Effector memory CD8-positive, alpha-beta T cell (primary cell): Measurements from ENCODE around the gene HFM1.
A peak's percentile ranks its signal among the peaks of the same experiment; 100 is the strongest.

Source experiments
- ATAC-seq: fragments of 150-1000 bp; cut with Tn5 transposase; replicated peaks from 2 replicates; pipeline ENCODE4 v1.10.0; 2021; ENCODE audit warnings: mild to moderate bottlenecking, moderate library complexity
- DNase-seq, 3 experiments: peaks; one replicate each; pipeline ENCODE4 v3.0.0; 2021
- H3K27ac Mint-ChIP-seq, 2 donors: one replicate each; pipeline ENCODE4 v1.8.0; 2022; ENCODE audit warnings: mild to moderate bottlenecking in 2 of 2, mixed read lengths in 2 of 2, moderate library complexity in 2 of 2
- H3K27me3 Mint-ChIP-seq, 2 donors: one replicate each; pipeline ENCODE4 v1.8.0; 2022; ENCODE audit warnings: mixed read lengths in 2 of 2
- H3K36me3 Mint-ChIP-seq: one replicate; pipeline ENCODE4 v1.8.0; 2022; ENCODE audit warnings: mild to moderate bottlenecking, moderate library complexity, mixed read lengths; ENCODE audit not compliant: insufficient read depth
- H3K4me1 Mint-ChIP-seq, 2 donors: one replicate each; pipeline ENCODE4 v1.8.0; 2022; ENCODE audit warnings: low read depth in 2 of 2, mixed read lengths in 2 of 2
- H3K4me3 Mint-ChIP-seq, 2 donors: one replicate each; pipeline ENCODE4 v1.8.0; 2022; ENCODE audit warnings: mild to moderate bottlenecking in 2 of 2, mixed read lengths in 2 of 2, moderate library complexity in 2 of 2
- H3K9me3 Mint-ChIP-seq, 2 donors: one replicate each; pipeline ENCODE4 v1.8.0; 2022; ENCODE audit warnings: mixed read lengths in 2 of 2

Gene HFM1

DNA sequence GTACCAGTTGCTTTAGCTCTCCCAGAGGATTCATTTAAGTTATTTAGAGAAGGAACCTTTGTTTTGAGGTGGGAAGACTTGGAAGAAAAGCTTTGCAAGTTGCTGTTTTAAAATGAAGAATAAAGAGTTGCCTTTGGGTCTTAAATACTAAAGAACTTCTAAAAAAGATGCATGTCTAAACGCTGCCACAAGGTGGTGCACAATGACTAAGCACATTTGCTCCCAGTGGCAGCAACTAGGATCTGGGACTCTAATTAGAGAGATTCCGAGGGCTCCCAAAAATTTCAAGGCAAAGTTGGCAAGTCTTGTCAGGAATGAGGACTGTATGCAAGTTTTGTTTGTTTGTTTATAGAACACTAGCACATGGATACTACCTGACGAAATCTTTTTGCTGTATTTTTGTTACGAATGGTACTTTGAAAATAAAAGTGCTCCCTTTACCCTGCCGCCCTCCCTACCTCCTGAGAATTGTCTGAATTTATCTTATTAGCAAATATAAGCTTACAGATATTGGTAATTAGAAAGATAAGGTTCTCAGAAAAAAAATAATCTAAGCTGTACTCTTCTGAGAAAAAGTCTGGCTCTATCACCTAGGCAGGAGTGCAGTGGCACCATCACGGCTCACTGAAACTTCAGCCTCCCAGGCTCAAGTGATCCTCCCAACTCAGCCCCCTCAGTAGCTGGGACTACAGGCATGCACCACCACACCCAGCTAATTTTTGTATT lies 121.8 kb downstream of the HFM1 start:
- ATAC-seq (peak; percentile 41), DNase-seq (peak; percentile 25 to 42 (median 31))
- H3K4me3 Mint-ChIP-seq = no peak overlapping the region
- H3K36me3 Mint-ChIP-seq = no peaks in the 10 kb centered on the region
- H3K27me3 Mint-ChIP-seq = peaks cover 10 to 19% of the 10 kb centered on the region in 2 donors
- no peaks in the 10 kb centered on the region for H3K4me1 Mint-ChIP-seq
- H3K27ac Mint-ChIP-seq = no peak overlapping the region
- H3K9me3 Mint-ChIP-seq = no peaks in the 10 kb centered on the region

DNA sequence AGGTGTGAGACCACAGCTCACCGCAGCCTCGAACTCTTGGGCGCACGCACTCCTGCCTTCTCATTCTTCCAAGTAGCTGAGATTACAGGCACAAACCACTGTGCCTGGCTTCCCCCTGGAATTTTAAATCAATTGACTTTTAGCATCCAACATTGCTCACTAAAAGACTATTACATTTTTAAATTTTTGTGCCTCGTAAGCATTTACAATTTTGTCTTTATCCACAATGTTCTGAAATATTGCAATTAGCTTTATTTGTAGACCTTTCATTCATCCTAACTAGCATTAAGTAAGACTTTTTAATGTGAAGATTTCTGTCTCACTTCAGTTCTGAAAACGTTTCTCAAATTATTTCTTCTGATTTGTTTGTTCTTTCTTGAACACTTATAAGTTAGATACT lies 122.9 kb downstream of the HFM1 start:
- Mint-ChIP-seq H3K4me3 (no peak overlapping the region), H3K27ac (no peak overlapping the region), H3K4me1 (no peaks in the 10 kb centered on the region), H3K27me3 (peaks cover 10 to 12% of the 10 kb centered on the region in 2 donors), H3K9me3 (no peaks in the 10 kb centered on the region), H3K36me3 (no peaks in the 10 kb centered on the region)
- DNase-seq (no peak), ATAC-seq (no peak)

DNA sequence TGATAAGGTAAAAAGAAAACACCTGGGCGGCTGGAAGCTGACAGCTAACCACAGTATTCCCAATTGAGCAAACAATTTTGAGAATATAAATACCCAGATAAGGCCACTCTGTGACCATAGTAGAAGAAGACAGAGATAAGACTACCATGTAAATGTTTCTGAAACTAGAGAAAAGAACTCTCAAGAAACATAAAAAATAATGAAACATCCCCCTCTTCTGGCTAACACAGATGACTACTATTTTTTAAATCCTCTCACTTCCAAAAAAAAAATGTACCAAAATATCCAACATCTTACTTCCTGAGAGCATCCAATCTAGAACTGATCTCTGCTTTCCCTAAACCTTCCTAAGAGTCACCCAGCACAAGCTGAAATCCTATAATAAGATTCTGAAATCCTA lies 125.9 kb downstream of the HFM1 start:
- Mint-ChIP-seq H3K27me3 (peaks cover 5 to 6% of the 10 kb centered on the region in 2 donors), H3K36me3 (no peaks in the 10 kb centered on the region), H3K27ac (no peak overlapping the region), H3K9me3 (no peaks in the 10 kb centered on the region), H3K4me1 (no peaks in the 10 kb centered on the region), H3K4me3 (no peak overlapping the region)
- no peak for DNase-seq
- ATAC-seq = no peak

DNA sequence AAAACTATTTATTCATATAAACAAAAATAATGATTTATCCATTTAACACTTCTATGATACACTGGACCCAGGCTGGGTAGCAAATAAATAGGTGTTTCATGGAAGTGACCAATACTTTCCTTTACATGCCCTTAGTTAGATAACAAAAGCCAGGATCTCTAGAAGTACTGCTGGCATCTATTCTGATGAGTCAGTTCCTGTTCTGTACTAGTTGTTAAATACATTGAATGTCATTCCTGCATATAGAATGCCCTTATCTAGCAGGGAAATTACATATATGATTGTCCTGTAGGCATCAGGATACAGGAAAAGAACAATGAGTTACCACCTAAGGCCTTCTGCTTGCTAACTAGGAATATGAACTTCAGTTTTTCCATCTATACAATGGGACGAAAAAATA lies 130.8 kb downstream of the HFM1 start:
- Mint-ChIP-seq H3K9me3 (no peaks in the 10 kb centered on the region), H3K4me1 (no peaks in the 10 kb centered on the region), H3K27ac (no peak overlapping the region), H3K4me3 (no peak overlapping the region), H3K36me3 (no peaks in the 10 kb centered on the region), H3K27me3 (peaks cover 0 to 5% of the 10 kb centered on the region in 2 donors)
- no peak for DNase-seq
- no peak for ATAC-seq

DNA sequence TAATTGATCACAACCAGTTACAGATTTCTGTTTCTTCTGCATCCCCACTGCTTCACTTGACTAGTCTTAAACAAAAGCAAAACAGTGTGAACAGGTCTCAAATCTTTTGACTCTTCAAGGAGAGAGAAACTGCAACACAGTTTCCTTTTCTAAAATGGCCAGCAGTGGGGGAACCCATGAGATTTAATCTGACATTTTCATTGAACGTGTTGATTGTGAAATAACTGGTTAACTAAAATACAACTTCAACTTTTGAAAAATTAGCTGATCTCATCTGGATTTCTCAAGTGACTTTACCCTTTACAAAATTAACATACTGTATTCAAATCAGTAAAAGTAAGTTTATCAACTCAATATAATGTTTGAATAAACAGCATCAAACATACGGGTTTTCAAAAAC lies 143.0 kb downstream of the HFM1 start:
- Mint-ChIP-seq H3K9me3 (no peaks in the 10 kb centered on the region), H3K27me3 (peaks cover 31 to 35% of the 10 kb centered on the region in 2 donors), H3K4me1 (no peaks in the 10 kb centered on the region), H3K36me3 (no peaks in the 10 kb centered on the region), H3K4me3 (no peak overlapping the region), H3K27ac (no peak overlapping the region)
- no peak for ATAC-seq
- DNase-seq = no peak

DNA sequence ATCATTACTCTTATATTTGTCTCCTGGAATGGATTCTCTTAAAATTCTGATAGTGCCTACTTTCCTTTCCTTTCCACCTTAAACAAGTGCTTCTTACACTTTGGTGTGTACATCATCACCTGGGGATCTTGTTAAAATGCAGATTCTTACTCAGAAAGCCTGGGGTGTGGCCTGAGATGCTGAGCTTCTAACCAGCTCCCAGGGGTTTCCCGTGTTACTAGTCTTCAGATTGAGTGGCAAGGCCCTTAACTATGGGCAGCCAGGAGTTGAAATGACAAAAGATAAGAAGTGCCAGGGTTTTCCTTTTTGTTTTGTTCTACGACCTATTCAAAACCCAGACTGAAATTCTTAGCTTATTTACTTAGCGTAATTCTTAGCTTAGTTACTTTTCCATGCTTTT lies 159.2 kb downstream of the HFM1 start:
- Mint-ChIP-seq H3K4me3 (no peak overlapping the region), H3K4me1 (no peaks in the 10 kb centered on the region), H3K27me3 (peaks cover 30 to 32% of the 10 kb centered on the region in 2 donors), H3K36me3 (no peaks in the 10 kb centered on the region), H3K27ac (no peak overlapping the region), H3K9me3 (no peaks in the 10 kb centered on the region)
- DNase-seq = no peak
- no peak for ATAC-seq

DNA sequence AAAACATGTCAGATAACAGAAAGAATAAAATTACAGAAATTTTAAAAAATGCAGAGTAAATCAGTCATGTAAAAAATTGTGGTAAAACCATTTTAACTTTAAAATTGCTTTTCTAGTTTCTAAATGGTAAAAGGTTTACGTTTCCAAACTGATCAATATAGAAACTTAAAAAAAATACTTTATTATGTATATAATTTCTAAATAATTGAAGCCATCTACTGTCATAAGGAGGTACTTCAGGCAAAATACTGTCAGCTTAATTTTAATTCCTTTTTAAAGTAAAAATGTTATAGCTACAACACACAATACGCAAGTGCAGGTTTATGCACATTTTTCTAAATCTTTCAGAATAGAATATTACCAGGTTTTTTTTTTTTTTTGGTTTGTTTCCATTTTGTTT lies 159.9 kb downstream of the HFM1 start:
- Mint-ChIP-seq H3K36me3 (no peaks in the 10 kb centered on the region), H3K4me1 (no peaks in the 10 kb centered on the region), H3K27me3 (peaks cover 23 to 25% of the 10 kb centered on the region in 2 donors), H3K9me3 (no peaks in the 10 kb centered on the region), H3K27ac (no peak overlapping the region), H3K4me3 (no peak overlapping the region)
- ATAC-seq (no peak), DNase-seq (no peak)

DNA sequence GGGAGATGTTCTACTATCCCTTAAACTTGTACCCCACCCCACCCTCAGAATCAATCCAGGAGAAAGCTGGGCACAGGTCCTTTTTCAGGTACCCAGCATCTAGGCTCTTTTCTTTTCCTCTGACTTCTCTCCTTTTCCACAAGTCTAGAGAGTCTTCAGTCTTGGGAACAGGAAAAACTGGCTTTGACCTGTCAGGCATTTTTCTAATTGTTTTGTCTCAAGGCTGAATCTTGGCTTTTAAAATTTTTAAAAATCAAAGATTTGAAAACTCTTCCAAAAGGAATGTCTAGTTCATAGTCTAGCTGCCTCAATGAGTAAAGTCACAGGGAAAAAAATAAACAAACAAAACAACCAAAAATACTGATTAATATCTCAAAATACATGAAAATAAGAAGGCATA lies 161.5 kb downstream of the HFM1 start:
- Mint-ChIP-seq H3K4me3 (no peak overlapping the region), H3K27ac (no peak overlapping the region), H3K27me3 (peaks cover 10% of the 10 kb centered on the region in 2 donors), H3K4me1 (no peaks in the 10 kb centered on the region), H3K36me3 (no peaks in the 10 kb centered on the region), H3K9me3 (no peaks in the 10 kb centered on the region)
- no peak for ATAC-seq
- DNase-seq = no peak

DNA sequence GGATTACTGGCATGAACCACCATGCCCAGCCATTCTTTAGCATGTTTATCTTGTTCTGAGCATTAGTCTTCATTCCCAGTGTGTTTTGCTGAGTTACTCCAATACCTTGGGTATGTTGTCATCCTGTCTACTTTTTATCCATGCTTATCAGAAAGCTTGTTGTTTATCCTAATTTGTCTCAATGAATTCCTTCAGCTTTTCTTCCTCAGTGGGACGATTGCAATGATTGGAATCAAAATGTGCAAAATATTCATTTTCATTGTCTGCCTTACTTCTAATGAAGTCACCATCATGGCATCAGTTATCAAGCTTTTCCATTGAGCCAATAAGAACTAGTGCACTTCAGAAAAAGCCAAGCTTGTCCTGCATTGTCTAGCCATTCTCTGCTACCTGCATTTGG lies 170.5 kb downstream of the HFM1 start:
- Mint-ChIP-seq H3K27ac (no peak overlapping the region), H3K4me3 (no peak overlapping the region), H3K27me3 (peaks cover 27 to 35% of the 10 kb centered on the region in 2 donors), H3K36me3 (no peaks in the 10 kb centered on the region), H3K4me1 (no peaks in the 10 kb centered on the region), H3K9me3 (no peaks in the 10 kb centered on the region)
- DNase-seq (no peak), ATAC-seq (no peak)

DNA sequence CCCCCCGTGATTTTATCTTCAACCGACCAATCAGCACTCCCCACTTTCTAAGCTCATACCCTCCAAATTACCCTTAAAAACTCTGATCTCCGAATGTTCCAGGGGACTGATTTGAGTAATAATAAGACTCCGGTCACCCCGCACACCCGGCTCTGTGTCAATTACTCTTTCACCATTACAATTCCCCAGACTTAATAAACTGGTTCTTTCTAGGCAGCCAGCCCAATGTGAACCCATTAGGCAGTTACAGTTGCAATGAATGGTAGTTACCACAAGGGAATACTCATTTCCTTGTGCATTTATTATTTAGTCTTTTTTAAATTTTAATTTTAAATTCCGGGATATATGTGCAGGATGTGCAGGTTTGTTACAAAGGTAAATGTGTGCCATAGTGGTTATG lies 177.9 kb downstream of the HFM1 start:
- Mint-ChIP-seq H3K4me3 (no peak overlapping the region), H3K9me3 (no peaks in the 10 kb centered on the region), H3K36me3 (no peaks in the 10 kb centered on the region)

DNA sequence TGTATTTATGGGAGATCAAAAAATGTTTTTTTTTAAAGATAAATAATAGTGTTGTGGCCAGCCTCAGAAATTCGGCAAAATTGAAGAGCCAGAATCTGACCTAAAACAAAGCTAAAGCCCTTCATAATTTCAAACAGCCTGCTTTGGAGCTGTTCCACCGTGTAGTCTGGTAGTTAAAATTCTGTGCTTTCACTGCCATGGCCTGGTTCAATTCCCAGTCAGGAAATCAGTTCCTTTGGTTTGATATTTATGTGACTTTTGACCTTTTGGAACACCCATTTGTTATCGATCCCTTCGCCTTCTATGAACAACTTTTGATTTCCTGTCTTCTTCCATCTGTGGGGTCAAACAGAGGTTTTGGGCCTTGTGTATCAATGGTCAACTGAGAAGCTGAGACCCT lies 179.8 kb downstream of the HFM1 start:
- H3K4me3 Mint-ChIP-seq = no peak overlapping the region
- no peak for DNase-seq
- H3K9me3 Mint-ChIP-seq = peaks cover 3 to 7% of the 10 kb centered on the region in 2 donors
- no peaks in the 10 kb centered on the region for H3K36me3 Mint-ChIP-seq
- peaks cover 23 to 25% of the 10 kb centered on the region in 2 donors for H3K27me3 Mint-ChIP-seq
- no peak for ATAC-seq
- H3K27ac Mint-ChIP-seq = no peak overlapping the region
- no peaks in the 10 kb centered on the region for H3K4me1 Mint-ChIP-seq

More for the DNA sequence above, 177.9 kb downstream of the HFM1 start:
- Mint-ChIP-seq H3K4me1 (no peaks in the 10 kb centered on the region), H3K27ac (no peak overlapping the region), H3K27me3 (peaks cover 14 to 23% of the 10 kb centered on the region in 2 donors)
- no peak for DNase-seq
- ATAC-seq = no peak

DNA sequence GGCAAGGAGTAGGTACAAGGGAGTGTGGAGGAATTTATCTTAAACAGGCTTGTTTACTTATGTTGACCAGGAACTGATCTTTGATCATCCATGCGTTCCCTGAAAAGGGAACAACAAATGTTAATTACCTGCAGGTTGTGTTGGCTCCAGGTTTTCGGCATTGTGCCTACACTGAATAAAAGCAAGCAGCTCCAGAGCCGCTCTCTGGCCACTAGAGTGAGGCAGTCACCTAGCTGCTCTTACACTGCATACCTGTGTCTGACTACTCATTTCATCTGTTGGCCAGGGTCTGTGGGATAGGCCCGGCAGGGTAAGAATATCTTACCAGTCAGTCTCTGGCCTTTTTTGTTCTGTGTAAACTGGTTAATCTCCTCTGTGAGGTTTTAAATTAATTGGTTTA lies 183.6 kb downstream of the HFM1 start:
- ATAC-seq = no peak
- no peak overlapping the region for H3K4me3 Mint-ChIP-seq
- no peak overlapping the region for H3K27ac Mint-ChIP-seq
- no peak for DNase-seq
- peaks cover 0 to 11% of the 10 kb centered on the region in 2 donors for H3K27me3 Mint-ChIP-seq
- H3K36me3 Mint-ChIP-seq = no peaks in the 10 kb centered on the region
- H3K9me3 Mint-ChIP-seq = peaks cover 5 to 7% of the 10 kb centered on the region in 2 donors
- H3K4me1 Mint-ChIP-seq = no peaks in the 10 kb centered on the region

DNA sequence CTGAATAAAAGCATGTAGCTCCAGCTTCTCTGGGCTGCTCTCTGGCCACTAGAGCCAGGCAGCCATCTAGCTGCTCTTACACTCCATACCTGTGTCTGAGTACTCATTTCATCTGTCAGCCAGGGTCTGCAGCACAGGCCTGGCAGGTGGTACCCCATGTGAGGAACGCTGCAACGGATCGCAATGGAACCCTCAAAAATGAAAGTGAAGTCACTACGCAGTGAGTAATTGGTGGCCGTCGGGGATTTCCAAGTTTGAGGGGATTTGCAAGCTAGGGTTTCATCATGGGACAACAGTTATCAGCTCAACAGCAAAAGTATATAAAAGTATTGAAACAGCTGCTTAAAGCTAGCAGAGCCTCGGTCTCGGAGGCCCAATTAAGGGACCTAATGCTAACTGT lies 186.7 kb downstream of the HFM1 start:
- H3K4me1 Mint-ChIP-seq = no peaks in the 10 kb centered on the region
- peaks cover 0 to 11% of the 10 kb centered on the region in 2 donors for H3K27me3 Mint-ChIP-seq
- H3K36me3 Mint-ChIP-seq = no peaks in the 10 kb centered on the region
- no peak for DNase-seq
- no peak for ATAC-seq
- no peak overlapping the region for H3K4me3 Mint-ChIP-seq
- no peak overlapping the region for H3K27ac Mint-ChIP-seq
- H3K9me3 Mint-ChIP-seq = peaks cover 5 to 7% of the 10 kb centered on the region in 2 donors
